ENCODE data around the gene CPVL.
A peak's percentile ranks its signal among the peaks of the same experiment; 100 is the strongest.

CPVL gene

DNA sequence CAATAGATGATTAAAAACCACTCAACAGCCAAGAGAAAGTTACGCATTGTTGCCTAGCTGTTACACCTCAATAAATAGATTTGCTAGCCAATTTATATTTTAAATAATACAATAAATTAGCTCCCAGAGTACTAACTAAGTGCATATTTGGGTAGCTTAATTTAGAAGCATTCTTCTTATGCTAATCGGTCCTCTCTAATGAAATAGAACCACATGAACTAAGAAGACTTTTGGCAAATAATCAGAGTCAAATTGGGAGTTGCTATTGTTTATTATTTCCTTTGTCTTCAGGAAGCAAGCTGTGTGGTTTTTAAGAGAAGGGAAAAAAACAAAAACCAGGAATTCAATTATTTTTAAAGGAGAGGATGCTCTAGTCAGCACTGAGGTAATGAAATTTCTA lies 139.2 kb downstream of the CPVL start:
- no peak for DNase-seq

DNA sequence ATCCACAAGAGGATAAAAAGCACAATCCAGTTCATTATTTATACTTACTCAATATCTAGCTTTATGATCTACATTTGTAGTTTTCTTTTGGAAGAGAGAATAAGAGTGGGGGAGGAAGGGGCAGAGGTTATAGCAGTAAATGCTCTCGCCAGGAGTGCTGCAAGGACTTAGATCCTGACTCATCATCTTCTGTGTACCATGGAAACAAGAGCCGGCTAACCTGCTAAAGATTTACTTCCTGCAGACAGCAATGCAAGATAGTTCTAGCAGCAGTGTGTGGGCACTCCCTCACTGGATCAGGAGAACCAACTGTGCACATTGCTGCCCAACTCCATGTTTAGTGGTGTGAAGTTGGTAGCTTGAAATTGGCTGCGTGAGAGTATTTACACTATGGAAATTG lies 140.5 kb downstream of the CPVL start:
- DNase-seq: no peak

DNA sequence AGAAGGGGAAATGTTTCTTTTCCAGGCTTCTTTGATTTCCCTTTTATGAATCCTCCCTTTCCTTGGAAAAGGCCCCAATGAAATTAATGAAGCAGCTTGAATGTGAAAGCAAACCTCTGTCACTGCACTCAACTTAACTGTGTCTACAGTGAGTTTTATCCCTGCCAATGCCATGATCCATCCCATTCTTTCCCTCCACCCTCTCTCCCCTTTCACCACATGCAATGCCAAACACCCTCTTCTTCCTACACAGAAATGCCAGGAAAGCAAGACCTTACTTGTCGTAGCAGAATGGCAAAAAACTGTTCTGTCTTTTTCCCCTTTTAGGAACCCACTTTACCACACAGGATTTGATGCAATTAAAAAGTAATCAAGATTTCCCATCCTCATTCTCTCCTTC lies 140.9 kb downstream of the CPVL start:
- DNase-seq: no peak

DNA sequence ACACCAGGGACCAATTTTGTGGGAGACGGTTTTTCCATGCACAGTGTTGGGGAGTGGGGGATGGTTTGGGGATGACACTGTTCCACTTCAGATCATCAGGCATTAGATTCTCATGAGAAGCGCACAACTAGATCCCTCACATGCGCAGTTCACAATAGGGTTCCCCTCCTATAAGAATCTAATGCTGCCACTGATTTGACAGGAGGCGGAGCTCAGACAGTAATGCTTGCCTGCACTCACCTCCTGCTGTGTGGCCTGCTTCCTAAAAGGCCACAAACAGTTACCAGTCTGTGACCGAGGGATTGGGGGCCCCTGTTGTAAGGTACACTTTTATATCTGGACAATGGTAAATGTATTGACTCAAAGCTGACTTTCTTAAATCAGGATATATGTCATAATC lies 142.6 kb downstream of the CPVL start:
- no peak for DNase-seq

DNA sequence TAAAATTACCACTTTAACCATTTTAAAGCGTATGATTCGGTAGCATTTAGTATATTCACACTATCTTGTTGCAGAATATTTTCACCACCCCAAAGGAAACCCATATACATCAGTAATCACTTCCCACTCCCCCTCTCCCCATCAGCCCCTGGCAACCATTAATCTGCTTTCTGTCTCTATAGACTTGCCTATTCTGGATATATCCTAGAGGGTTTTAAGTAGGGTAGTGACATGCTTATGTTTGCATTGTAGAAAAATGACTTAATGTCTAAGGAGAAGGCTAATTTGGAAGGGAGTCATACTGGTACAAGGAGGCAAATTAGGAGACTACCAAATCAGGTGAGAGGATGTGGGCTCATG lies 145.6 kb downstream of the CPVL start:
- no peak for DNase-seq

DNA sequence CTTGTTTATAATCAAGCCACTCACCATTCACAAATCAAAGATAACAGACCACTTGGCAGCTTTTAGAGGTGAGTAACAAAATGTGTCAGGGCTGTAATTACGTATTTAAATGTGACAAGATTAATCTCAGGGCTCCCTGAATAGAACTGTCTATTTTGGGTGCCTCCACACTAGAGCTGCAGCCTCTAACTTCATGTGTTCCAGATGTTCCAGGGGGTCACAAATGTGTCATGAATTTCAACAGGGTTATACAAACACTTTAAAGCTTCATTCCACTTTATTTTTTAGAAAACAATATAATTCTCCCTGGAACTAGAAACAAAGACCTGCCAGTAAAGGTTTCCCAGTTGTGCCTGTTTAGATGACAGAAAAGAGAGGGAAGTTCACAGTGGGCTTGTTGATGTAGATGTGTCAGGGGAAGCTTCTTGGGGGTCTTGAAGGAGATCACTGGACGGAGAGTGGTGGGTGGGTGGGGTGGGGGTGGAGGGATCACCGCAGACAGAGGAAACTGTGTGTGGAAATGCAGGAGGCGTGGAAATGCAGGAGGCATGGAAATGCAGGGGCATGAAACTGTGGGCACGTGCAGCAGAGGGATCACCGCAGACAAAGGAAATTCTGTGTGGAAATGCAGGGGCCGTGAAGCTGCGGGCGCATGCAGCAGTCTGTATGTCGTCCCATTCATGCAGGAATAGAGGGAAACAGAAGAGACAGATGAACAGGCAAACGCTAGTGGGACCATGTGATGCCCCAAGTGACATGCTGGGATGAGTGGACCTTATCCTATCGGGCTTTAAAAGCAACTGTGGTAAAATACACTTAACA lies 146.2 kb downstream of the CPVL start:
- no peak for DNase-seq

DNA sequence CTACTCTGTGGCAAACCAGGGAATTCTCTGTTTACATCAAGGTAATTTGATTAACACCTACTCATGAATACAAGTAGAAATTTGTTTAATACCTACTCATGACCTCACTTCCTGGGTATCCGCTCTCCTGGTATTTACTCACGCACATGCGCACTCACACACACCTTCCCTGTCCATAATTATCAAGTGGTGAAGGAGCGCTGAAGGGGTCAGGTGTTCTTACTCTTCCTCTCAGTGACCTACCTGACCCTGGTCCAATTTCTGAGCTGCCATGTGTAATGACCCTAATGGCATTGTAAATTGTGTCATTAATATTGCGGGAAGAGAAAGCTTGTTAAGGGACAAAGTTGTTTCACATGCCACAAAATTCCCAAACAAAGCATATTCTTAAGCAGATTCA lies 146.9 kb downstream of the CPVL start:
- no peak for DNase-seq

DNA sequence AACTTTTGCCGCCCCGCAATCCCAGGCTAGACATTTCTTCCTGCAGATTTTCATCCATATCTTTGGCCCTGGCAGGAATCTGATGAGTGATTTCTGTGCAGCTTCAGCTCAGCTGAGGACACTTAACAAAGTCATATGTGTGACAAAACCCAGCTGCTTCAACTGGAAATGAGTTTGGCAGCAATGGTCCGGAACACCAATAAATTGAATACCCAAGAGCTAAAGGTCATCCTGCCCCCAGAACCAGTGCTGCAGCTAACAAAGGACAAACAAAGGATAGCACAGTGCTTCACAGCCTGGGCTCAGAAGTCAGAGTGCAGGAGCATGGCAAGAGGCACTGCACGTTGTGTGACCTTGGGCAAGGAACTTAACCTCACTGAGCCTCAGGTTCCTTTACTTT lies 148.2 kb downstream of the CPVL start:
- no peak for DNase-seq

DNA sequence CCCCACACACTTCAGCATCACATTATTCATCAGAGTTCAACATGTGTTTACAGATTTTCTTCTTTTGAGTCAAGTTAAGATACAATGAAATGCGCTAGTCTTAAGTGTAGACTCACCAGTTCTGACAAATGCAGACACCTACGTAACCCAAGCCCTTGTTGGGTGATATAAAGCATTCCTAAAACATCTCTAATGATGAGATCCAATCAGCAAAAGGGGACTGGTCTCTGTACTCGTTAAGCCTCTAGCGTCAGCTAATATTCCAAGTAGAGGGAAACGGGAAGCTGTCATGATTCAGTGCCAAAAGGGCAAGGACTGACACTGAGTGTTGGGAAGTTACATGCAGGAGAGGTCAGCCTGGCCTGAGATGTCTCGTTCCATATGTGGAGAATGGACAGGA lies 149.5 kb downstream of the CPVL start:
- DNase-seq: no peak

DNA sequence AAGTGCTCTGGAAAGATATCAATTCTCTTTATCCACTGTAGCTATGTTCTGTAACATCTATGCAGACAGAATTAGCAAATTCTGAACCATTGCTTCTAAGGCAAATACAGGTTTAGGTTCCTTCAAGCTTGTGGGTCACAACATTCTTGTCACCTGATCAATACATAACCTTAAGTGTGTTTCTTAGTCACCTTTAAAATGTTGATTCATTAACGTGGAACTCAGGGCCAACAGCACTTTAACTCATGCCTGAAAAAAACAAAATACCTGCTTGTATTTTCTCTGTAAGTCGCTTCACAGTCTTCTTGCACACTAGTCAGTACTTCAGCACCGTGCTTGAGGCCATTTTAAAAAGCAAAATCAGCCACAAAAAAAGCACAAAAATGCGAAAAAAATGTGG lies 153.0 kb downstream of the CPVL start:
- DNase-seq: no peak

DNA sequence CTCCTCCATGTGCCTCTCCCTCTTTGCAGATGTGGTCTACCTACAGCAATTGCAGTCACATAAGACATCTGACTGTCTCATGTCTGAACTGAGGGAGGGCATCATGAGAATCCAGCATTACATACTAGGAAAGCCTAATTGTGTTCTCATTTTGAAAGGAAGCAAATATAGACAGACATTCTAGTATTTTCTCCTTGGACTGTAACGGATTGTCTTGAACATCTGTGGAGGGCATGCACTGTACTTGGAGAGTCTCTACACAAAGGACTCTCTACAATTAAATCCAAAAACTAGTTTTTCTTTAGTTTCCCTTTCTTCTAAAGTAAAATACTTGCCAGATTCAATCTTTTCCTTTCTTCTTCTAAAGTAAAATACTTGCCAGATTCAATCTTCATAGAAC lies 153.5 kb downstream of the CPVL start:
- DNase-seq: no peak

DNA sequence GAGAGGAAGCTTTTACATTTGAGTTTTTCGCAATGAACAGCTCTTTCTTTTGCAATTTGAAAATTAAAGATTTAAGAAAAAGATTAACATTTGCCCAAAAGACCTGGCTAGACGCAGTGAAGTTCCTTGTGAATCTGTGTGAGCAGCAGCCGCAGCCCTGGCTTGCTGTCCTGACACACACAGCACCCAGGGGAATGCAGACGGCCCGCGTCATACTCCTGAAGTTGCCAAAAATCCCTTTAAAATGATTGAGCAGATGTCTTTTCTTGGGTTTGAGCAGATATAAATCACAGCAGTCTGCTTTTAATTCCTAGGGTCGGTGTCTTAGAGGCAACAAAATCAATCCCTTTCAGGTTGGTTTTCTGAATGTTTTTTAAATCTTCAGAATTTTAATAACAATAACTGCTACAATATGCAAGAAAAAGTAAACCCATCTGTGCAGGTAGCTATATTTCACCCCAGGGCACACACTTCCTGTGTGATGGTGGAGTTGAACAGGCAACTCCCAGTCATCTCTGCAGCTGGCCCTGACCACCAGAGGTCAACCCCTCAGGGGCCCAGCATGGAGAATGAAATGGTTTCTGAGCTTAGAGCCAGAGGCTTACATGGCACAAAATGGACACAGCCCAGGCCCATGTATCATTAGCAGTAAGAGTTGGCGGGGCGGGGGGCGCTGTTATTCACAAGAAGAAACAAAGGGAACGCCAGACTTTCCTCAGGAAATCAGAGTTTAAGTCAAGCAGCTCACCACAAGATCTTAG lies 156.0 kb downstream of the CPVL start:
- no peak for DNase-seq

DNA sequence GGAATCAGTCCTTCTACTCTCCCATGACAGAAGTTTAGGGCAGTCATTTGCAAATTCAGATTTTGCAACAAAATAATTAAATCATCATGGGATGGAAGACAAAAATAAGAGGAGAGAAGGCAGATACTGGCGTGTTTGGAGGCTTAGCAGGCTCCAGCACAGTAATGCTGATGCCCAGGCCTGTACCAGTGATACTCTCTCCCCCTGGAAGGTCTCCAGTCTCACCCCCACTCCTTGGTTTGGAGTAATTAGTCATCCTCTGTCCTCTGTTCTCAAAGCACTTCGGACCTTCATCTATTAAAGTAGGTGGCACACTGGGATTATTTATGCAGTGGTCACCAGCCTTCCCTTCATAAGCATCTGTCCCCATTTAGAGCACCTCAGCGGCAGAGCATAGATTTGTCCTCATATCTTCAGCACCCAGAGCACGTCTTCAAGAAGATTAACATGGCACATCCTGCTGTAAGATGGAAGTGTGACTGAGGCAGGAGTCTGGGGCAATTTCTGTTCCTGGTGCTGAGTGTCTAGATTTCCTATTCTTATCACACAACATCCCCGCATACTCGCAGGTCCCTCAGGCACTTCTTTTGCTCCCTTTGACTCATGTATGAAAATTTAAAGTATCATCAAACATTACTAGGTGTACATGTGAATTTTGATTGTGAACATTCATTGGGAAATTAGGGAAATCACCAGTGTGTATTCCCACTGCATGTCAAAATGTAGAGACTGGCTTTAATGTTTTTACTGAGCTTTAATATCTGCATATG lies 156.9 kb downstream of the CPVL start:
- no peak for DNase-seq

DNA sequence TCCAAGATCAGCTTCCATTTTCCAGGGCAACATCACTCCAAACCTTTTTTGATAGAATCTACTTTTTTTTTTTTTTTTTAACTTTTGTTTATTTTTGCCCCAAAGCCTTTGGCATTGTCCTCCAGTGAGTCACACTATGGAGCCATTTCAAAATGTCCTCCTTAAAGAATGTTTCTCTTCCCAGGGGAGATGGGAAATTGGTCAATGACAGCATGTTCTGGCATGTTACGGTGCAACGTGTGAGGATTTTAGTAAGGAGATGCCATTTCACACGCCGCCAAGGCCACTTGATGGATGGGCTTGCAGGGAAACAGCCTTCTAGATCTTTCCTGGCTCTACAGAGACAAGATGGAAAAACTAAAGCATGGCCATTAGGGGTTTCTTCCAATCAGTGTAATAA lies 157.5 kb downstream of the CPVL start:
- no peak for DNase-seq

DNA sequence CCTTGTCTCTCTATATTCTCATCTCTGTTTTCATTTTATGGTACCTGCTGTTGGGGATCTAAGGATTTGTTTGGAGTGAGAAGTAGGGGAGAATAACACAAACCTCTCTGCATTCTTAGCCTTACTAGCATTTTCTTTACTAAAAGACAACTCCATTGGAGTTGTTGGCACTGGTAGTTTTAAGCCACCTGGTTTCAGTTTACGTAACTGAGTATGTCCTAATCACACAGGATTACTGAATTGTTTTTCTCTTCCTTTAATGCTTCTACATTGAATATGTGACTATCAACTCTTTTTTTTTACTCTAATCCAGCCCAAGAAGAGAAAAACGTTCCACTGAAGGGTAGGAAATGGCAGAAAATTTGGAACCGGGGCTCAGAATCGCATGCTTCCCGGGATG lies 158.2 kb downstream of the CPVL start:
- DNase-seq: no peak

DNA sequence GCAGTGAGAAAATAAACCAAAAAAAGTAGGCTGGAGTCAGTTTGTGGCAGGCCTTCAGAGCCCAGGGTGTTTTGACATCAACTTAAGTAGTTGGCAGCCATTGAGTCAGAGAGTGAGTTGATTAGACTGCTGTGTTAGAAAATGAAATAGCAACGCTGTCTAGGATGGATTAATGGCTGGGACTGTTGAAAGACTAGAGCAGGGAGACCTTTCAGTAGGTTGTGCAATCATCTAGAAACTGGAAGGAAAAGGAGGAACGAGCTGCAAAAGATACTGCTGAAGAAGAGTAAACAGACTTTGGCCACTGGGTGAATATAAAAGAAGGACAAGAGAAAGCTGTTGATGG lies 159.6 kb downstream of the CPVL start:
- DNase-seq: peak in 1 of 51 donors; percentile 11

DNA sequence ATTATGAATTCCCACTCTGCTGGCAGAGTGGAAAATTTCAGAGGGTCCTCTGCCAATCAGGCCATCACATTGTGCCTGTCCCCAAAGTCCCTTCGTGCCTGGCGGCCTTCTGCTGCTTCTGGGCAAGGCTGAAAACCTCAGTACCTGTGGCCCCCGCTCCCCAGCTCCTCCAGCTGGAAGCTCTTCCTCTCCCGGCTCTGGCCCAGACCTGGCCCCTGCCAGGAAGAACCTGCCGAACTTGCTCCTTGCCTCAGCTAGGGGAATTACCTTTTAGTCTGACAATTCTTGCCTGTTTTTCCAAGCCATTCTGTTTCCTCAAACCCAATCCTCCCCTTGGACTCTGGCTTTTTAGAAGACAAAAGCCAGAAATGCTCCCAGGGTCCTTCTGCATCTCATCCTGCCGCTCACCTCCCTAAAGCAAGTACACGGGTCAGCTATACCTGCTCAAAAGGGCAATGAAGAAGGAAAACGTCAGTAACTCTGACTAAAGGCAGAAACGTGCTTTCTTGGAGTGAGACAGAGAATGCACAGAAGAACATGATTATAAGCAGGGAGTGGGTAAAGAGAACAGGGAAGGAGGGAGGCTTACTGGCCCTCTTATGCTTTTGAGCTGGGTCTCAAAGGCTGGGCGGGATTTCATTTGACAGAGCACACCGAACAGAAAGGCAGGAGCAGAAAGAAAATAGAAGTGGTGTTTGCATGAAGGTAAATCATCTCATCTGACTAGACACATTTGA lies 160.1 kb downstream of the CPVL start:
- DNase-seq: no peak

DNA sequence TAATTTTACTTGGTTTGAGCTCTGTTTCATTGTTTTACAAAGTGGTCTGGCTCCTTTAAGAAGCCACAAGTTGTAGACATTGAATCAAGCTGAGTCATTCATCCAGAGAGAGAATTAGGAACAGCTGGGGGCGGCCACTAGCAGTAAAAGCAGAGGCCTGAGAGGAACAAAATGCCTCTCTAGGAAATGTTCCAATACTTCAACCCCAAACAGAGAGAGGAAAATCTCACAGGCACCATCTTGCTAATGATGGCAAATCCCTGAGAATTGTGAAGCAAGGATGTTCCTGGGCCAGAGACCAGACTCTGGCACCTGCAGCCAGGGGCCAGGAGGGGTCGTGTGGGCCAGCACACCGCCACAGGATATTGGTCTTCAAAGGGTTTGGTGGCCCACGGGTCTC lies 161.7 kb downstream of the CPVL start:
- DNase-seq: peak in 19 of 51 donors; percentile 4 to 55 (median 28)

DNA sequence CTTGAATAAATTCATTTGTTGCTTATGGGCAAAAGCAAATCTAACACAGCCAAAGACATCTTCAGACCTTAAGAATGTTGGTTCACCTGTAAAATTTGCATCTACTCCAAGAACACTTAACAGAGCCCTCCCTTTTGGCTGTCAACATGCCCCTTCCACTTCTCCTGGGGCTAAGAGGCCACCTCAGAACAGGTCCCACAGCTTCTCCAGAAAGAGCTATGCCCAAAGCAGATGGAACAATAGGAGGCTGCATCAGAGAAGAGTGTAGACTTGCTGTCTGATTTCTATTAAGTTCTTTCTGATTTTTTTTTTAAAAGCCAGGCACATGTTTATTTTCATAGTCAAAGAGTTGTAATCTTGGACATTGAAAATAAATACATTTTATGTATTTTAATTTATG lies 162.1 kb downstream of the CPVL start:
- no peak for DNase-seq

DNA sequence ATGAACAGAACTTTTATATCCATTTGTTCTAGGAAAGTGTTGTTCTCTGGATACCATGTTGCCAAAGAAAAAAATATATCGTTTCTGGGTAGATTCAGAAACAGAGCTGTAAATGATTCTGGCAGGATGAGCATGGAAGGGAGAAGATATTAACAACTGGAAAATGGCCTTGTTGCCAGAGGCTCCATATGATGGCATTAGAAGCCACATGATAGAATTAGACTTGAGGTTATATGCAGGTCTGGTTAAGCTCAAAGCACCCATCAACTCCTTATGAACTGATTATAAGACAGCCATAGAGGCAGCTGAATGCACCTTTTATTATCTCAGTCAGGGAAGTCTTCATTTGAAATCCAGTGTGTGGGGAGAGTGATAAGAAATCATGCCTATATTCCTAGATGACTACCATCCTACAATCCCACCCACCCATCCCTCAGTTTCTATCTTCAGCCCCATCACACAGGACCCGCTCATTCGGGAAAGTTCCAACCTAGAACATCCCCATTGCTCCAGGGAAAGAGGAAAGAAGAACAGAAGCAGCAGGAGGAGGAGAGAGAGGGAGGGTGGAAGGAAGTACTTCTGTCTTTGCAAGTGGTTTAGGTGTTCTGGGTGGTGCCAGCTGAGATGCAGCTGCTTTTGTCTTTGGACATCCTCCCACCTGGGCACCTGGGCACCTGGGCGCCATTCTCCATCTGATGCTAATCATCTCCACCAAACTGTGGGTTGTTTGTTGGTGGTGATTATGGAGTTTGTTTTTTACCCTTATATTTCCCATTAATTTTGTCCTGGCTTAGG lies 162.7 kb downstream of the CPVL start:
- DNase-seq: no peak

DNA sequence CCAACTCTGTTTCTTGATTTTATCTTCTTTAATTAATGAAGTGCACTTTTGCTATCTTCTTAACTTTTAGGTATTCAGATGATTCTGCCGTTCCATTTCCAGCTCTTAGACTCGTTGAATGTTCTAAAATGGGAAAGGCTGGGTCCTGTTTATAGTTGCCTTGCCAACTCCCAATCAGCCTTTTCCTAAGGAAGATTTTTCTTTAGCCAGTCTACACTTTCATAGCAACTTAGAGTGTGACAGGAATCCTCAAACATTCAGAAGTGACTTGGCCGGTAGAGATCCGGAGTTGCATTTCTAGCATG lies 165.2 kb downstream of the CPVL start:
- peak in 5 of 51 donors; percentile 4 to 69 (median 35) for DNase-seq
